SK-N-SH (cell line): Measurements from ENCODE around the gene KIF12. TPM values are rescaled to one million over a fixed set of nuclear protein-coding genes. Genes with fewer than 3 reads are reported as not detected.

Source experiments
- CTCF ChIA-PET: fragments of 300-600, 350-600 bp; formaldehyde crosslinking; extraction: SDS; loops from one replicate; lab custom pipeline; 2021; lab: Yijun Ruan, JAX
- POLR2A ChIA-PET: fragments of 350-600 bp; sonication (Branson Sonifier 250); formaldehyde crosslinking; extraction: SDS; loops from one replicate; lab custom pipeline; 2020; ENCODE audit warnings: antibody characterized with exemption, inconsistent platforms; lab: Yijun Ruan, JAX
- DNase-seq: peaks from one replicate; pipeline ENCODE4 v3.0.0; 2012
- H2AFZ ChIP-seq: fragments of 200-600 bp; sonication (generic); 2 replicates; pipeline ENCODE4 v1.8.1; 2016; ENCODE audit warnings: antibody characterized with exemption, mild to moderate bottlenecking, low read depth
- H3F3A ChIP-seq: fragments of 200-600 bp; sonication (generic); replicated peaks from 2 replicates; pipeline ENCODE3; 2016; ENCODE audit warnings: antibody characterized with exemption, mild to moderate bottlenecking; ENCODE audit not compliant: insufficient read depth
- H3K27ac ChIP-seq, 2 experiments: fragments of 200-500 bp in 1 of 2; fragments of 200-600 bp in 1 of 2; sonication (Bioruptor generic) in 1 of 2; sonication (generic), shearing (Covaris generic) in 1 of 2; 2 replicates each; pipeline versions ENCODE4 v1.5.1 to v1.6.1; 2014 to 2016; ENCODE audit warnings: low read depth in 2 of 2, inconsistent platforms in 1 of 2, low read length in 1 of 2, mild to moderate bottlenecking in 1 of 2, mixed read lengths in 1 of 2
- H3K27me3 ChIP-seq: fragments of 200-600 bp; sonication (generic), shearing (Covaris generic); 2 replicates; pipeline ENCODE4 v1.6.1; 2016; ENCODE audit warnings: mixed run types; ENCODE audit not compliant: insufficient read depth
- H3K36me3 ChIP-seq, 2 experiments: fragments of 200-500 bp in 1 of 2; fragments of 200-600 bp in 1 of 2; sonication (Bioruptor generic) in 1 of 2; sonication (generic) in 1 of 2; replicated peaks in 1 of 2; 2 replicates each; pipeline versions ENCODE3 to v1.5.1; 2014 to 2016; ENCODE audit warnings: low read length in 1 of 2, mild to moderate bottlenecking in 1 of 2; ENCODE audit not compliant: insufficient read depth in 2 of 2, control insufficient read depth in 1 of 2
- H3K4me1 ChIP-seq, 2 experiments: fragments of 200-500 bp in 1 of 2; fragments of 200-600 bp in 1 of 2; sonication (Bioruptor generic) in 1 of 2; sonication (generic), shearing (Covaris generic) in 1 of 2; 2 replicates each; pipeline versions ENCODE4 v1.5.1 to v1.6.1; 2014 to 2016; ENCODE audit warnings: low read depth in 1 of 2, low read length in 1 of 2, mixed run types in 1 of 2; ENCODE audit not compliant: insufficient read depth in 2 of 2, control insufficient read depth in 1 of 2
- H3K4me2 ChIP-seq: fragments of 200-600 bp; sonication (generic), shearing (Covaris generic); 2 replicates; pipeline ENCODE4 v1.6.1; 2017; ENCODE audit warnings: mixed run types
- H3K4me3 ChIP-seq, 2 experiments: fragments of 200-500 bp in 1 of 2; fragments of 200-600 bp in 1 of 2; sonication (Bioruptor generic) in 1 of 2; sonication (generic), shearing (Covaris generic) in 1 of 2; 2 replicates each; pipeline versions ENCODE4 v1.5.1 to v1.8.1; 2014 to 2016; ENCODE audit warnings: low read depth in 2 of 2, inconsistent platforms in 1 of 2, low read length in 1 of 2, mild to moderate bottlenecking in 1 of 2, mixed read lengths in 1 of 2, moderate library complexity in 1 of 2
- H3K79me2 ChIP-seq: fragments of 200-600 bp; sonication (generic); 2 replicates; pipeline ENCODE4 v1.8.1; 2017; ENCODE audit warnings: mild to moderate bottlenecking; ENCODE audit not compliant: insufficient read depth
- H3K9ac ChIP-seq: fragments of 200-600 bp; sonication (generic); 2 replicates; pipeline ENCODE4 v1.6.1; 2017; ENCODE audit warnings: mixed run types
- H3K9me2 ChIP-seq: fragments of 200-600 bp; sonication (generic); 2 replicates; pipeline ENCODE4 v1.6.1; 2017; ENCODE audit warnings: mixed run types
- H3K9me3 ChIP-seq: fragments of 200-600 bp; sonication (generic); 2 replicates; pipeline ENCODE4 v1.6.1; 2017; ENCODE audit warnings: mixed run types, mild to moderate bottlenecking, moderate library complexity
- H4K20me1 ChIP-seq: fragments of 200-600 bp; sonication (generic); 2 replicates; pipeline ENCODE4 v1.6.1; 2017; ENCODE audit warnings: mild to moderate bottlenecking, mixed run types; ENCODE audit not compliant: insufficient read depth
- EP300 ChIP-seq, 2 experiments: IDR thresholded peaks; 2 replicates each; pipeline versions ENCODE4 v1.4.0 to v1.6.1; 2012; ENCODE audit warnings: borderline replicate concordance in 1 of 2, low read depth in 1 of 2, low read length in 1 of 2
- FOSL2 ChIP-seq: IDR thresholded peaks from 2 replicates; pipeline ENCODE4 v1.4.0; 2012; ENCODE audit warnings: low read depth, mild to moderate bottlenecking, moderate library complexity, borderline replicate concordance
- FOXJ3 ChIP-seq: sonication (generic); formaldehyde crosslinking; IDR thresholded peaks from 2 replicates; pipeline ENCODE4 v1.5.1; 2020; ENCODE audit warnings: mild to moderate bottlenecking, missing genetic modification reagents
- FOXM1 ChIP-seq: IDR thresholded peaks from 2 replicates; pipeline ENCODE4 v1.4.0; 2012; ENCODE audit warnings: low read depth, mild to moderate bottlenecking
- GABPA ChIP-seq: IDR thresholded peaks from 2 replicates; pipeline ENCODE4 v1.4.0; 2012; ENCODE audit warnings: low read depth, mild to moderate bottlenecking
- GATA2 ChIP-seq: sonication (generic); formaldehyde crosslinking; IDR thresholded peaks from 2 replicates; pipeline ENCODE4 v1.5.0; 2020; ENCODE audit warnings: mild to moderate bottlenecking, missing genetic modification reagents
- MEF2A ChIP-seq: IDR thresholded peaks from 2 replicates; pipeline ENCODE4 v1.4.0; 2012; ENCODE audit warnings: low read depth, borderline replicate concordance
- MXI1 ChIP-seq: IDR thresholded peaks from 2 replicates; pipeline ENCODE4 v1.6.1; 2012; ENCODE audit warnings: mild to moderate bottlenecking, low read depth, low read length, improper control_type of control experiment
- POLR2AphosphoS5 ChIP-seq: IDR thresholded peaks from 2 replicates; pipeline ENCODE4 v1.6.1; 2012; ENCODE audit warnings: low read depth, low read length
- RCOR1 ChIP-seq: fragments of 150-350 bp; IDR thresholded peaks from 2 replicates; pipeline ENCODE4 v1.6.1; 2017; ENCODE audit warnings: antibody characterized with exemption, low read length
- RFX5 ChIP-seq: IDR thresholded peaks from 2 replicates; pipeline ENCODE4 v1.6.1; 2012; ENCODE audit warnings: mild to moderate bottlenecking, improper control_type of control experiment, low read length
- TAF1 ChIP-seq: IDR thresholded peaks from 2 replicates; pipeline ENCODE4 v1.6.1; 2012; ENCODE audit warnings: low read depth, mild to moderate bottlenecking, low read length, moderate library complexity, borderline replicate concordance
- TEAD4 ChIP-seq: IDR thresholded peaks from 2 replicates; pipeline ENCODE4 v1.4.0; 2012; ENCODE audit warnings: mild to moderate bottlenecking, borderline replicate concordance; ENCODE audit not compliant: insufficient read depth
- WGBS: methylation state at CpG from one replicate; pipeline ENCODE4 v1.1.6; 2017; ENCODE audit warnings: low lambda C conversion rate; 5-methylcytosine and 5-hydroxymethylcytosine counted together
- polyA plus RNA-seq, 3 experiments: library from polyadenylated mRNA; depleted of rRNA; stranded (reverse); fragments of >200 nt; gene quantifications; 2 replicates each; pipeline ENCODE4 v1.2.3, GENCODE V29; 2012
- TF ChIP-seq, protein P1 (sequence below): IDR thresholded peaks from 2 replicates; pipeline ENCODE4 v1.4.0; 2012; ENCODE audit warnings: low read depth, borderline replicate concordance
- TF ChIP-seq, protein P2 (sequence below): IDR thresholded peaks from 2 replicates; pipeline ENCODE4; 2012

Gene KIF12
- polyA plus RNA-seq, 1 of the 3 experiments (the other 2 are of a cell fraction) = 0.35 TPM

DNA sequence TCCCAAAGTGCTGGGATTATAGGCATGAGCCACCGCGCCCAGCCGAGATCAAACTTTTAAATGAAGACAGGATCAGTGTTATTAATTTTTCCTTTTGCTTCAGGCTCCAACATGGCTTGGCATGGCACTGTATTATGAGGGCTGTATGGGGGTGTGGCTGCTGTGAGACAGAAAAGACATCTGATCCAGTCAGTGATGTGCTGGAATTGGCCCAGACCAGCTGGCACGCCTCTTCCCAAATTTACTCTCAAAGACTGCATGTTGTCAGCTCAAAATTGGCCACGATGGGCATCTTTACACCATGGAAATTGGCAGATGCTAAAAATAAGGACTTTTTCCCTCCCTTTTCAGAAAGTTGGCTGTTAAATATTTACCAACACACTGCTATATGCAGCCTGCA, 44.1 kb upstream of the KIF12 start:
- Histone ChIP-seq H2AFZ (no peak overlapping the region), H3K9me2 (no peaks in the 10 kb centered on the region), H3F3A (no peaks in the 10 kb centered on the region), H3K27ac (no peak overlapping the region), H3K27me3 (peaks cover 42% of the 10 kb centered on the region), H3K4me1 (no peaks in the 10 kb centered on the region), H3K4me3 (no peak overlapping the region), H4K20me1 (no peaks in the 10 kb centered on the region), H3K36me3 (no peaks in the 10 kb centered on the region), H3K9me3 (no peaks in the 10 kb centered on the region), H3K4me2 (no peak overlapping the region), H3K79me2 (no peaks in the 10 kb centered on the region), H3K9ac (no peak overlapping the region)
- 87% methylated on average over 5 of the region's 5 CpGs for WGBS
- POLR2A ChIA-PET = no interaction called here
- CTCF ChIA-PET = interaction anchor here (1.2 to 2.9 kb wide), 6 partner anchors 12 to 148 kb away, joined by 3 to 26 read pairs (median 7); partner anchors contain the start of gene COL27A1
- DNase-seq = no peak
- TF ChIP-seq FOSL2 = no peak
- no peak for TF ChIP-seq MEF2A
- no peak for TF ChIP-seq GATA2 (CRISPR knock-in tag)
- no peak for TF ChIP-seq FOXM1
- no peak for TF ChIP-seq TAF1
- no peak for TF ChIP-seq POLR2AphosphoS5

GRCh38 chr9:114141553-114142402, 42.7 kb upstream of the KIF12 start:
- POLR2A ChIA-PET = no interaction called here
- TF ChIP-seq, protein P1, sequence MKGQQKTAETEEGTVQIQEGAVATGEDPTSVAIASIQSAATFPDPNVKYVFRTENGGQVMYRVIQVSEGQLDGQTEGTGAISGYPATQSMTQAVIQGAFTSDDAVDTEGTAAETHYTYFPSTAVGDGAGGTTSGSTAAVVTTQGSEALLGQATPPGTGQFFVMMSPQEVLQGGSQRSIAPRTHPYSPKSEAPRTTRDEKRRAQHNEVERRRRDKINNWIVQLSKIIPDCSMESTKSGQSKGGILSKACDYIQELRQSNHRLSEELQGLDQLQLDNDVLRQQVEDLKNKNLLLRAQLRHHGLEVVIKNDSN = no peak
- no peak for TF ChIP-seq MXI1
- TF ChIP-seq MEF2A = no peak
- TF ChIP-seq FOXJ3 (CRISPR knock-in tag) = no peak
- no peak for TF ChIP-seq RCOR1
- no peak for TF ChIP-seq GABPA
- no peak for TF ChIP-seq RFX5
- no peak for TF ChIP-seq EP300 (IDR thresholded peaks at IDR 0.05; ENCODE audit: borderline replicate concordance in 1 of 2, low read depth in 1 of 2, low read length in 1 of 2)
- TF ChIP-seq TEAD4 = no peak
- TF ChIP-seq POLR2AphosphoS5 = no peak
- TF ChIP-seq, protein P2, sequence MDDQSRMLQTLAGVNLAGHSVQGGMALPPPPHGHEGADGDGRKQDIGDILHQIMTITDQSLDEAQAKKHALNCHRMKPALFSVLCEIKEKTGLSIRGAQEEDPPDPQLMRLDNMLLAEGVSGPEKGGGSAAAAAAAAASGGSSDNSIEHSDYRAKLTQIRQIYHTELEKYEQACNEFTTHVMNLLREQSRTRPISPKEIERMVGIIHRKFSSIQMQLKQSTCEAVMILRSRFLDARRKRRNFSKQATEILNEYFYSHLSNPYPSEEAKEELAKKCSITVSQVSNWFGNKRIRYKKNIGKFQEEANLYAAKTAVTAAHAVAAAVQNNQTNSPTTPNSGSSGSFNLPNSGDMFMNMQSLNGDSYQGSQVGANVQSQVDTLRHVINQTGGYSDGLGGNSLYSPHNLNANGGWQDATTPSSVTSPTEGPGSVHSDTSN = no peak
- no peaks in the 10 kb centered on the region for H3K36me3 ChIP-seq
- no peaks in the 10 kb centered on the region for H4K20me1 ChIP-seq
- H3K27ac ChIP-seq = no peak overlapping the region
- H3K9ac ChIP-seq = no peak overlapping the region
- no peaks in the 10 kb centered on the region for H3F3A ChIP-seq
- no peaks in the 10 kb centered on the region for H3K79me2 ChIP-seq
- DNase-seq = no peak
- no peaks in the 10 kb centered on the region for H3K9me2 ChIP-seq
- WGBS = 48% methylated on average over 7 of the region's 7 CpGs
- H3K4me3 ChIP-seq = no peak overlapping the region
- H3K27me3 ChIP-seq = peaks cover 50% of the 10 kb centered on the region
- no peak overlapping the region for H2AFZ ChIP-seq
- no peaks in the 10 kb centered on the region for H3K4me1 ChIP-seq
- CTCF ChIA-PET = interaction anchor here (0.7 to 5.8 kb wide), 9 partner anchors 13 to 404 kb away, joined by 3 to 31 read pairs (median 5); partner anchors contain the start of gene COL27A1
- H3K9me3 ChIP-seq = no peaks in the 10 kb centered on the region
- no peak overlapping the region for H3K4me2 ChIP-seq
